Effector memory CD4-positive, alpha-beta T cell (primary cell): ENCODE data around the gene TELO2.

ENCODE experiments used
- DNase-seq, 3 donors: peaks; one replicate each; pipeline ENCODE4 v3.0.0-alpha.2; 2020
- H3K27ac ChIP-seq: 2 replicates; pipeline ENCODE4 v1.7.0; 2013; ENCODE audit warnings: mild to moderate bottlenecking, low read length, moderate library complexity; ENCODE audit not compliant: insufficient read depth, poor library complexity, severe bottlenecking
- H3K27me3 ChIP-seq: replicated peaks from 2 replicates; pipeline ENCODE4 v1.7.0; 2013; ENCODE audit warnings: mild to moderate bottlenecking, low read length; ENCODE audit not compliant: insufficient read depth, control insufficient read depth, poor library complexity, severe bottlenecking
- H3K36me3 ChIP-seq: 2 replicates; pipeline ENCODE4 v1.7.0; 2013; ENCODE audit warnings: mild to moderate bottlenecking, low read length, moderate library complexity; ENCODE audit not compliant: control insufficient read depth, insufficient read depth
- H3K4me1 ChIP-seq: 2 replicates; pipeline ENCODE4 v1.7.0; 2013; ENCODE audit warnings: low read length, mild to moderate bottlenecking; ENCODE audit not compliant: control insufficient read depth, insufficient read depth, poor library complexity, severe bottlenecking
- H3K4me3 ChIP-seq: 2 replicates; pipeline ENCODE4 v1.7.0; 2013; ENCODE audit warnings: low read length, low read depth, mild to moderate bottlenecking; ENCODE audit not compliant: insufficient read depth, poor library complexity, severe bottlenecking
- H3K9me3 ChIP-seq: 2 replicates; pipeline ENCODE4 v1.7.0; 2013; ENCODE audit warnings: mild to moderate bottlenecking, low read length, moderate library complexity; ENCODE audit not compliant: control insufficient read depth
- total RNA-seq, 3 donors: gene quantifications; one replicate each; lab custom pipeline; 2026; lab: John Stamatoyannopoulos, UW

Gene TELO2
- total RNA-seq, result 32.8 to 42.8 (median 37.0) reads per million in 3 donors

DNA sequence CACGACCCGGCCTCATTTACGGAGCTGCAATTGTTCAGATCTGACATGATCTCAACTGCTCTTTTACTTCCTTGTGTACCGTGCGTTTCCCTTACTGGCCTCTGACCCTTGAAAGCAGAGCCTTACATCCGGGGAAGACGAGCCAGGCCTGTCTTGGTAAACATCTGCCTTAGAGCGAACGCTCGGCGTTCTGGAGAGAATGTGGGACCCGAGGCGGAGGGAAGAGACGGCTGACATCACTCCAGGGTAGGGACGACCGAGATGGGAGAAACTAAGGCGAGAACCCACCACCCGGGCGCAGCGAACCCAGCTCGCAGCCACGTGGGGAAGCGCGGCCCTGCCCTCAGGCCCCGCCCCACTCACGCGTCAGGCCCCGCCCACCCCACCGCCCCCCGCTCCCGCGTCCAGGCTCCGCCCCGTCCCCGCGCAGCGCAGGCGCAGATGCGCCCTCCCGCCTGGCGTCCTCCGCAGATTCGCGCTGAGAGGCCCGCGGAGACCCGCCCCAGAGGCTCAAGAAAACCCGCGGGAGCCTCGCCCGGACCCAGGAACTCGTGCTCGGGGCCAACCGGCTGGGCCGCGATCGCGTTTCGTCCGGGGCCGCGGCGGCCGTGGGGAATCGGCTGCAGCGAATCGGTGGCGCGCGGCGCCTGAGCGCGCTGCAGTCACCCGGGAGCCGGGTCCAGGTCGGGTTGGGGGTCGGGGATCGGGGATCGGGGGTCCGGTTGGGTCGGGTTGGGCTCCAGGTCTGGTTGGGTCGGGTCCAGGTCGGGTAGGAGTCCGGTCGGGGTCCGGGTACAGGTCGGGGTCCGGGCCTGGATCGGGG, at the start of gene TELO2:
Gene TELO2 (plus strand): TSS at position 438 of the 823 bp plus-strand sequence. CDS start 922 bp downstream, outside the sequence.
- Histone ChIP-seq H3K9me3 (no peaks in the 10 kb centered on the region), H3K36me3 (peaks cover 21% of the 10 kb centered on the region), H3K27me3 (no peaks in the 10 kb centered on the region), H3K4me3 (peak within 1 kb of the TSS; percentile 83), H3K4me1 (peaks cover 16% of the 10 kb centered on the region), H3K27ac (peak within 1 kb of the TSS; percentile 81)
- peak; percentile 76 to 84 (median 84) for DNase-seq

DNA sequence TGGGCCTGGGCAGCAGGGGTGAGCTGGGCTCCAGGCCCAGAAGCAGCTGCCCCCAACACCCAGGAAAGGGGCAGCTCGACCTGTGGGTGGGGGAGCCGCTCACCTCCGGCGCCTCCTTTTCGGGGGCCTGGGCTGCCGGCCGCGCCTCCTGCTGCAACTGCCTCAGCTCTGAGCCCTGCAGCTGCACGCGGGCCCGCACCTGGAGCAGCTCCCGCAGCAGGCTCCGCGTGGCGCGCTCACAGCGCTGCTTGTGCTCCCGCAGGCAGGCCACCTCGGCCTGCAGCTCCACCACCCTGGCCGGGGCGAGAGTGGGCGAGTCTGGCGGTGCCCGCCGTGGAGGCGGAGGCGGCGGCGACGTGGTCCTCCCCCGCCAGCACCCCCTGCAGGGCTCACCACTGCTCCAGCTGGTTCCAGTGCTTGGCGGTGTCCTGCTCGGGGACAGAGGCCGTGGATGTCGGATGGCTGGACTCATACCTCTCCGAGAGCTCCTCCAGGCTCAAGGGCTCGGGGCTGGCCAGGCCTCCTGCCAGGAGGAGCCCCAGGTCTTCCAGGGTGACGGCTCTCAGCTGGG, 49.7 kb upstream of the TELO2 start:
- Histone ChIP-seq H3K27ac (no peak overlapping the region), H3K4me1 (no peaks in the 10 kb centered on the region), H3K9me3 (no peaks in the 10 kb centered on the region), H3K4me3 (no peak overlapping the region), H3K27me3 (no peaks in the 10 kb centered on the region), H3K36me3 (peaks cover 19% of the 10 kb centered on the region)
- DNase-seq, result no peak

DNA sequence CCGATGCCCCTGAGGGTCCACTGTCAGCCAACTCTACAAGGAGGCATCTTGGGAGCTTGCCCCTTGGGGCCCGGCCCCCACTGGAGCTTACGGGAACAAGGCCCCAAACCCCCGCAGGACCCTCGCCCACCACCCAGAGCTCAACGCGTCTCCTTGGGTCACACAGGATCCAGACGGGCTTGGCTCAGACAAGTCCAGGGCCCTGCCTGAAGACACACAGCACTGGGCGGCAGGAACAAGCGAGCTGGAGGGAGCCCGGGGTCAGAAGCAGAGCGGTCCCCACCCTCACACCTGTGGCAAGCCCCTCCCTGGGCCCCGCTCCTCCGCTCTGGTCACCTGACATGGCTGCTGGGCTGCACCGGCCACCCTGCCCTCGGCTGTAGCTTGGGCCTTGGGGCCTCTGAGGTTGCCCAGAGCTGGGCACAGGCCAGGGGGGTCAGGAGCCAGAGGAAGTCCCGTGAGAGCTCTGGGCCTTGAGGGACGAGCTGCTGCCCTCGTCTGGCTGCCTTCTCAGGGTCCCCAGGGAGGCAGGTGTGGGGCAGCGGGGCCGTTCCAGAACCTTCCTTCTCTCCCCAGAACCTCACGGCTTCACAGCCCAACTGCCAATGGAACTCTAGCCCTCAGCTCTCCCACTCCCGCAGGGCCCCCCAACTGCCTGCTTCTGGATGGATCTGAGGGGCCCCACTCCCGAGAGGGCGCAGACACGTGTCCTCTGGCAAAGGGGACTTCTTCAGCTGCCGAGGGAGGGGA, 49.0 kb upstream of the TELO2 start, which contains the start of gene CCDC154:
Gene CCDC154 (minus strand): TSS at position 577 of the 750 bp plus-strand sequence. CDS start 234 bp downstream, at position 343.
- no peak for DNase-seq
- Histone ChIP-seq H3K27ac (no peak within 1 kb of the TSS), H3K36me3 (peaks cover 21% of the 10 kb centered on the region), H3K4me3 (no peak within 1 kb of the TSS), H3K9me3 (no peaks in the 10 kb centered on the region), H3K27me3 (no peaks in the 10 kb centered on the region), H3K4me1 (no peaks in the 10 kb centered on the region)

DNA sequence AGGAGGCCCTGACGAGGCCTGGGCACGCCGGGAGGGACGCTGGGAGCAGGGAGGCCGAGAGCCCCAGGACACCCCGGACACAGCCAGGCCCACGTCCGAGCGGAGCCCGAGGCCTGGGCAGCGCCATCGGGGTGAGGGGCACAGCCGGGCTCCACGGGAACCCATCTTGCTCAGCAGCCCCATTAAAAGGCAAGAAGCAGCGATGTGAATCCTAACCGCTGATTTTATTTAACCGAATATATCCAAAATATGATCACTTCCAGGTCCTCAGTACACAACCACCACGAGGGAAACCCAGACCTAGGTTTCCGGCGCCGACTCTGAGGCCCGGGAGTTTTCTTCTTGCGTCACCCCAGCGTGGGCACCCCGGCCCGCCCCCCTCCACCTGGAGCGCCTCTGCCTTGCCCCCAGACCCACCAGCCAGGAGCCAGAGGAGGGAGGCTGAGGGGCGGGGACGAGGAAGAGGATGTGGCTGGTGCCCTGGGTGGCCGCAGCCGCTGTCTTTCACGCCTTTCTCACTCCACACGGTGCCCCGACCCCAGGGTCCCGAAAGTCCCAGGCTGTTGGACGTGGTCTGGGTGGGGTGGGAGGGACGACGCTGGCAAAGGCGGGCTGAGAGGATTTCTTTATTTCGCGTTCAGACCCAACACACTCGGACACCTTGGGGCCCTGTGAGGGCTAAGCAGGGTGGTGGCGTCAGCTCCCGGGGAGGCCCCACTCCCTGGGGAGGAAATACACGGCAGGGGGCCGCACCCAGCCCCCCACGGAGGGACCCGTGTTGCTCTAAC, 48.2 kb upstream of the TELO2 start:
- Histone ChIP-seq H3K4me1 (no peaks in the 10 kb centered on the region), H3K27ac (no peak overlapping the region), H3K36me3 (peaks cover 21% of the 10 kb centered on the region), H3K9me3 (no peaks in the 10 kb centered on the region), H3K27me3 (no peaks in the 10 kb centered on the region), H3K4me3 (no peak overlapping the region)
- DNase-seq, result no peak

DNA sequence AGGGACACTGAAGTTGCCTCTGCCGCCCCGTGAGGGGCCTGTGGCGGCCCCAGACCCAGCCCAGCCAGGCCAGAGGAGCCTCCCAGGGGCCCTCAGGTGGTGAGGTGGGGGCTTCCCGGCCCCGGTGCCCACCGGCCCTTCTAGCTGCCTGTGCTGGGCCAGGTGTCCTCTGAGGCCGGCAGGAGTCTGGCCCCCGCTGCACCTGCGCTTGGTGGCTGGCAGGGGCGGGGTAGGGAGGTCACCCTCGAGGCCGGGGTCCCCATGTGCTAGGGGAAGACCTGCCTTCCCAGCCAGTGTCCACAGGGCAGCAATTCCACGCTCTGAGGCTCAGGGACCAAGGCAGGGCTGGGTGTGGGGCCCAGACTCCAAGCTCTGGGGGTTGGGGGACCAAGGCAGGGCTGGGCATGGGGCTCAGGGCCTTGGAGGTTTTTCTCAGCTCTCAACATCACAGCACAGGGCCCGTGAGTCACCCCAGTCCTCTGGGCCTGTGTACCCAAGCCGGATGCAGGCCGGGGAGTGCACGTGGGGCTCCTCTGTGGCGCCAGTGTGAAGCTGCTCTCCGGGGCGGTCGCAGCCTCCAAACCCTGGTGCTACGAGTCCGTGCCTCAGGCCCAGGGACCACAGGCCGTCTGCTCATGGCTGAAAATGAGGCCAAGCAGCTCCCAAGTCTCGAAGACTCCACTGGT, 47.5 kb upstream of the TELO2 start:
- H3K9me3 ChIP-seq, result no peaks in the 10 kb centered on the region
- no peaks in the 10 kb centered on the region for H3K4me1 ChIP-seq
- peaks cover 21% of the 10 kb centered on the region for H3K36me3 ChIP-seq
- no peaks in the 10 kb centered on the region for H3K27me3 ChIP-seq
- no peak overlapping the region for H3K4me3 ChIP-seq
- DNase-seq, result no peak
- H3K27ac ChIP-seq, result no peak overlapping the region

DNA sequence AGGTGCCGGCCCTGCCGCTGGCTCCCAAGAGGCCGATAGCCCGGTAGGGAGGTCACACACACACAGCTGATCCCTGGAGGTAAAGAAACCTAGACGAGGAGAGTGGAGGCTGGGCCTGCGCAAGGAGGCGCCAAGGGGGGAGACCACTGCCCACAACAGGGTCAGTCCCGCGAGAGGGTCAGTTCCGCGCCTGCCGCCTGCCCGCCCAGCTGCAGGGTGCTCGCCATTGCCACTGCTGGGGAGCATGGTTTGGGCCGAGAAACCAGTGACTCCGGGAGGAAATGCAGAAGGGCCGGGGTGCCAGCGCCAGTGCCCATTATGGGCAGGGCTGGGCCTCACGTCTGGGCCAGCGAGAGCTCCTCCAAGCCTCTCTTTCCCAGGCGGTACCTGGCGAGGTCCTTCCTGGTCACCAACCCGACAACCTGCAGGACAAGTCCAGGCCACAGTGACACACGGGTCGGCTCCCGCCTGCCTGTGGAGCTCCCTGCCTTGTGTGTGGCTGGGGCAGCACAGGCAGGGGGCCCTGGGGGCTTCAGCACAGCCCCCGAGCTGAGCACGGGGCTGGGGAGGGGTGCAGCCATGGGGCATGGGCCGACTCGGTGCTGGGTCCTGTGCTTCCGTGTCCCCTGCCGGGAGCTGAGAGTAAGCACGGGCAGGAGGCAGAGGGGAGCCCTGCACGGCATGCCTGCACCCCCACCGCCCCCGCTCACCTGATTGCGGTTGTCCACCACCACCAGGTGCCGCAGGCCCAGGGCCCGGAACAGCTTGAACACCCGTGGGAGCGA, 46.7 kb upstream of the TELO2 start:
- no peak overlapping the region for H3K4me3 ChIP-seq
- H3K9me3 ChIP-seq, result no peaks in the 10 kb centered on the region
- no peak for DNase-seq
- no peak overlapping the region for H3K27ac ChIP-seq
- no peaks in the 10 kb centered on the region for H3K27me3 ChIP-seq
- peaks cover 21% of the 10 kb centered on the region for H3K36me3 ChIP-seq
- no peaks in the 10 kb centered on the region for H3K4me1 ChIP-seq

DNA sequence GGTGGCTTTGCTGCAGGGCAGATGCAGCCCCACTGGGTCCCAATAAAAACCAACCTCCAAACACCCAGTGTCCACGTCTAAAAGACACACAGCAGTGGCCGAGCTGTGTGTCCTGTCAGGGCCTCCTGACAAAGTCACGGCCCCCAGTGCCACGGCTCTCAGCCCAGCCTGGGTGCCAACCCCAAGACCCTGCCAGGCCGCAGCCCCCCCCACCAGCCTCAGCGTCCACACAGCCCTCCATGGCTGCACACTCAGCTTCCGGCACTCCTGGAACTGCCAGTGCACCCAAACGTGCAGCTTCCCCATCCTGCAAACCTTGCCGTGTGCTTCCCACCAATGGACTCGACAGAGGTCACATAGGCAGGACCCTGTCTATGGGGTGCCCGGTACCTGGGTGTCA, 45.2 kb upstream of the TELO2 start:
- Histone ChIP-seq H3K36me3 (peaks cover 21% of the 10 kb centered on the region), H3K27me3 (no peaks in the 10 kb centered on the region), H3K9me3 (no peaks in the 10 kb centered on the region), H3K4me1 (no peaks in the 10 kb centered on the region), H3K27ac (no peak overlapping the region), H3K4me3 (no peak overlapping the region)
- DNase-seq, result no peak

DNA sequence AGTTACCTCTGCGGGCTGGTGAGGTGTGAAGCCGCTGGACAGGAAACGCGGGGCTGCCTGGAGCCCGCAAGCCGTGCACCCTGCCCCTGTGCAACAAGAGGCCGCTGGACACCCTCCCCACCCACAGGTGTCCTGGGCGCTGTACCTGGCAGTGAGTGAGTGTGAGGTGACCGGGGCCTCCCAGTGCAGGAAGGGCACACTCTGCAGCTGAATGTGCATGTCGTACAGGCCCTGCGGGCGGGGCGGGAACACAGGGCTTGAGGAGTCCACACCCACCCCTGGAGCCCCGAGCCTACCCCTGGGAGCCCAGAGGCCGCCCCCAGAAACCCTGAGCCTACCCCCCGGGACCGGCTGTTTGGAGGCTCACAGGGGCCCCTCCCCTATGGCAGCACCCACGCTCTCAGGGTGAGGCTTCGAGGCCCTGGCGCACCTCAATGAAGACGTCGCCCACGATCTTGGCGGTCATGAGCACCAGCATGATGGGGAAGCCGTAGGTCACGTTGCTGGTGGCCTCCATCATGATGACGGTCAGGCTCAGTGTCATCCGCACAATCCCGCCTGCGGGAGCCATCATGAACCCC, 44.5 kb upstream of the TELO2 start:
- DNase-seq, result no peak
- Histone ChIP-seq H3K4me3 (no peak overlapping the region), H3K9me3 (no peaks in the 10 kb centered on the region), H3K4me1 (no peaks in the 10 kb centered on the region), H3K27ac (no peak overlapping the region), H3K36me3 (peaks cover 25% of the 10 kb centered on the region), H3K27me3 (no peaks in the 10 kb centered on the region)
